ACC112 (cell line): Measurements from ENCODE around the gene SHKBP1.
"Not testable (repeated sequence)": the region's sequence is repeated elsewhere in the genome, so short reads cannot be mapped to it uniquely, and the experiment has no call there.

ENCODE experiments used
- H2AFZ ChIP-seq: fragments of 200-600 bp; sonication (generic); one replicate; pipeline ENCODE4 v1.6.0; 2017; ENCODE audit warnings: antibody characterized with exemption, low read length; ENCODE audit not compliant: unreplicated experiment
- H3K27ac ChIP-seq: fragments of 200-600 bp; sonication (generic); 2 replicates; pipeline ENCODE4 v1.5.1; 2014; ENCODE audit warnings: low read depth, mild to moderate bottlenecking, antibody characterized with exemption, low read length, moderate library complexity
- H3K27me3 ChIP-seq: fragments of 200-600 bp; sonication (generic); 2 replicates; pipeline ENCODE4 v1.6.1; 2014; ENCODE audit warnings: mild to moderate bottlenecking, antibody characterized with exemption, low read length, moderate library complexity, mixed read lengths; ENCODE audit not compliant: insufficient read depth
- H3K36me3 ChIP-seq: fragments of 200-600 bp; sonication (generic); 2 replicates; pipeline ENCODE4 v1.6.1; 2016; ENCODE audit warnings: mild to moderate bottlenecking, antibody characterized with exemption, low read length, moderate library complexity, mixed read lengths; ENCODE audit not compliant: insufficient read depth
- H3K4me1 ChIP-seq: fragments of 200-600 bp; sonication (generic); one replicate; pipeline ENCODE4 v1.6.1; 2016; ENCODE audit warnings: low read length, mixed read lengths; ENCODE audit not compliant: insufficient read depth, unreplicated experiment, control insufficient read depth
- H3K4me3 ChIP-seq: fragments of 200-600 bp; sonication (generic); 2 replicates; pipeline ENCODE4 v1.5.1; 2014; ENCODE audit warnings: mild to moderate bottlenecking, low read depth, low read length
- H3K79me2 ChIP-seq: fragments of 200-600 bp; sonication (generic); one replicate; pipeline ENCODE4 v1.6.0; 2016; ENCODE audit warnings: low read length; ENCODE audit not compliant: control insufficient read depth, unreplicated experiment, insufficient read depth

SHKBP1 gene

GRCh38 chr19:40621283-40621682 lies 44.6 kb downstream of the SHKBP1 start:
- Histone ChIP-seq H3K4me3 (no peak overlapping the region), H3K36me3 (no peaks in the 10 kb centered on the region), H3K27ac (no peak overlapping the region), H3K4me1 (no peaks in the 10 kb centered on the region), H3K79me2 (no peaks in the 10 kb centered on the region), H2AFZ (no peak overlapping the region), H3K27me3 (no peaks in the 10 kb centered on the region)

DNA sequence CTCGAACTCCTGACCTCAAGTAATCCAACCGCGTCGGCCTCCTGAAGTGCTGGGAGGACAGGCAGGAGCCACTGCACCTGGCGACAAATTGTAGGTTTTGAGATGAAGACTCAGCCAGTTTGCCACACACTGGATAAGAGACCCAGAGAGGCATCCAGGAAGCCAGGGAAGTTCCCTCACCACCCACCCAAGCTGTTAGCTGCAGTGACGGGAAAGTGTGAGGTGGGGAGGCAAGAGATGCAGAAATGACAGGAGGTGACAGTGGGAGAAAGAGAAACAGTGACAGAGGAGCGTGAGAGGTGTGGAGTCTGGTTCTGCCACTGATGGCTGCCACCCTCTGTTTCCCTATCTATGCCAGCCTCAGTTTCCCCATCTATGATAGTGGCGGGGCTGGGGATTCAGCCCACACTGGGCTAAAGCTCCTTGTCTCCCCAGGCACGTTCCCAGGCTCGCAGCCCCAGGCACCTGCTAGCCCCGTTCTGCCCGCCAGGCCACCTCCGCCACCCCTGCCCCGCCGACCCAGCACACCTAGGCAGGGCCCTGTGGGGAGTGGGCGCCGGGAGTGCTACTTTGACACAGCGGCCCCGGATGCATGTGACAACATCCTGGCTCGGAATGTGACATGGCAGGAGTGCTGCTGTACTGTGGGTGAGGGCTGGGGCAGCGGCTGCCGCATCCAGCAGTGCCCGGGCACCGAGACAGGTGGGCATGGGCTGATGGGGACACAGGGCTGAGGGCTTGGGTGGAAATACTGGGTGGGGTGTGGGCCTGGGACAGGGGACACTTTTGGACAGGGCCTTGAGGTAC lies 45.5 kb downstream of the SHKBP1 start:
- Histone ChIP-seq H3K36me3 (no peaks in the 10 kb centered on the region), H3K4me1 (no peaks in the 10 kb centered on the region), H3K79me2 (no peaks in the 10 kb centered on the region), H2AFZ (no peak overlapping the region), H3K27ac (no peak overlapping the region), H3K4me3 (no peak overlapping the region), H3K27me3 (no peaks in the 10 kb centered on the region)

GRCh38 chr19:40622773-40623075 lies 46.1 kb downstream of the SHKBP1 start:
- no peaks in the 10 kb centered on the region for H3K27me3 ChIP-seq
- H3K79me2 ChIP-seq, result no peaks in the 10 kb centered on the region
- no peak overlapping the region for H3K27ac ChIP-seq
- no peak overlapping the region for H3K4me3 ChIP-seq
- H3K4me1 ChIP-seq, result no peaks in the 10 kb centered on the region
- H2AFZ ChIP-seq, result no peak overlapping the region
- no peaks in the 10 kb centered on the region for H3K36me3 ChIP-seq

DNA sequence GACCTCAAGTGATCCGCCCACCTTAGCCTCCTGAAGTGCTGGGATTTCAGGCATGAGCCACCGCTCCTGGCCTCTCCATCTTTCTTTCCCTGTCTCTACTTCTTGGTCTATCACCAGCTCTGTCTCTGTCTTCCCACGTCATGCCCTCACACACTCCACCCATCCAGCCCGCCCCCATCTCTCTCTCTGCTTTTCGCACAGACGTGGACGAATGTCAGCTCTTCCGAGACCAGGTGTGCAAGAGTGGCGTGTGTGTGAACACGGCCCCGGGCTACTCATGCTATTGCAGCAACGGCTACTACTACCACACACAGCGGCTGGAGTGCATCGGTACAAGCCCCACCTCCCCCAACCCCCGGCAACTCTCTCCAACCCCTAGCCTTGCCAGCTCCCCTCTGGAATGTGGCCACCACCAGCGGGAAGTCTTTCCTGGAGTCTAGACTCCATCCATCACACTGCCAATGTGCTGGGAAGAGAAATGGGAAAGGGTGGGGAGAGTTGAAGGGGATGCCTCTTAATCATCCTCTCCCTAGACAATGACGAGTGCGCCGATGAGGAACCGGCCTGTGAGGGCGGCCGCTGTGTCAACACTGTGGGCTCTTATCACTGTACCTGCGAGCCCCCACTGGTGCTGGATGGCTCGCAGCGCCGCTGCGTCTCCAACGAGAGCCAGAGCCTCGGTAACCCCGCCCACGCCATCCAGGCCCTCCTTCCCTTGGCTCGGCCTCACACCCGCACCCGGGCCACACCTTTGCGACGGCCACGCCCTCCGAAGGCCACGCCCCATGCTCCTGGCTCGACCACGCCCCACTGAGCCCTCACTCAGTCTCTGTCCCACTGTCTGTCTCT lies 47.0 kb downstream of the SHKBP1 start:
- Histone ChIP-seq H2AFZ (no peak overlapping the region), H3K36me3 (no peaks in the 10 kb centered on the region), H3K27me3 (no peaks in the 10 kb centered on the region), H3K4me3 (no peak overlapping the region), H3K79me2 (no peaks in the 10 kb centered on the region), H3K27ac (no peak overlapping the region), H3K4me1 (no peaks in the 10 kb centered on the region)

DNA sequence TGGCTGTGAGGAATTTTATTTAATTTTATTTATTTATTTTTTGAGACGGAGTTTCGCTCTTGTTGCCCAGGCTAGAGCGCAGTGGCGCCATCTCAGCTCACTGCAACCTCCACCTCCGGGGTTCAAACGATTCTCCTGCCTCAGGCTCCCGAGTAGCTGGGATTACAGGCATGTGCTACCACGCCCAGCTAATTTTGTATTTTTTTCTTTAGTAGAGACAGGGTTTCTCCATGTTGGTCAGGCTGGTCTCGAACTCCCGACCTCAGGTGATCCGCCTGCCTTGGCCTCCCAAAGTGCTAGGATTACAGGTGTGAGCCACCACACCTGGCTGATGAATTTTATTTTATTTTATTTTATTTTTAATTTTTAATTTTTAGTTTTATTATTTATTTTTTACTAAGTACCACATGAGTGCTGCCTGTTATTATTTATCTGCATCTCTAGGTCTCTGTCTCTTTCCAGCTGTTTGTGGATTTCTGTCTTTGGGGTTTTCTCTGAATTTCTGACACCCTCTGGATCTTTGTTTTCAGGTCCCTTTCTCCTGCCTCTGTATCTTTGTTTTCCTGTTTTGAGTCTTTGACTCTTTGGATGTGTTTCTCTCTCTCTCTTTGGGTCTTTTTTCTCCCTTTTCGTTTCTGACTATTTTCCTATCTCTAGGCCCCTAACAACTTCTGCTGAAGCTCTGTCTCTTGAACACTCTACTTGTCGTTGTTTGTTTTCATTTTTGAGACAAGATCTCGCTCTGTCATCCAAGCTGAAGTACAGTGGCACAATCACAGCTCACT lies 47.9 kb downstream of the SHKBP1 start:
- not testable (repeated sequence) for H2AFZ ChIP-seq, H3K4me3 ChIP-seq, H3K4me1 ChIP-seq, H3K27me3 ChIP-seq, H3K79me2 ChIP-seq, H3K36me3 ChIP-seq, H3K27ac ChIP-seq

- no peaks in the 10 kb centered on the region for H3K27me3 ChIP-seq
- H2AFZ ChIP-seq, result no peak overlapping the region
- H3K27ac ChIP-seq, result no peak overlapping the region
- H3K4me3 ChIP-seq, result no peak overlapping the region
- no peaks in the 10 kb centered on the region for H3K4me1 ChIP-seq
- no peaks in the 10 kb centered on the region for H3K79me2 ChIP-seq
- H3K36me3 ChIP-seq, result no peaks in the 10 kb centered on the region
These were observed 48.9 kb downstream of the SHKBP1 start for GRCh38 chr19:40625406-40626120.

DNA sequence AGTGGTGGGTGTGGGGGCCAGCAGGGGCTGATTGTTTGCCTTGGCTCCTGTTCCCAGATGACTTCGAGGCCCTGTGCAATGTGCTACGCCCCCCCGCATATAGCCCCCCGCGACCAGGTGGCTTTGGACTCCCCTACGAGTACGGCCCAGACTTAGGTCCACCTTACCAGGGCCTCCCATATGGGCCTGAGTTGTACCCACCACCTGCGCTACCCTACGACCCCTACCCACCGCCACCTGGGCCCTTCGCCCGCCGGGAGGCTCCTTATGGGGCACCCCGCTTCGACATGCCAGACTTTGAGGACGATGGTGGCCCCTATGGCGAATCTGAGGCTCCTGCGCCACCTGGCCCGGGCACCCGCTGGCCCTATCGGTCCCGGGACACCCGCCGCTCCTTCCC lies 50.2 kb downstream of the SHKBP1 start:
- Histone ChIP-seq H3K27me3 (no peaks in the 10 kb centered on the region), H3K4me3 (no peak overlapping the region), H3K4me1 (no peaks in the 10 kb centered on the region), H3K27ac (no peak overlapping the region), H3K79me2 (no peaks in the 10 kb centered on the region), H3K36me3 (no peaks in the 10 kb centered on the region), H2AFZ (no peak overlapping the region)

DNA sequence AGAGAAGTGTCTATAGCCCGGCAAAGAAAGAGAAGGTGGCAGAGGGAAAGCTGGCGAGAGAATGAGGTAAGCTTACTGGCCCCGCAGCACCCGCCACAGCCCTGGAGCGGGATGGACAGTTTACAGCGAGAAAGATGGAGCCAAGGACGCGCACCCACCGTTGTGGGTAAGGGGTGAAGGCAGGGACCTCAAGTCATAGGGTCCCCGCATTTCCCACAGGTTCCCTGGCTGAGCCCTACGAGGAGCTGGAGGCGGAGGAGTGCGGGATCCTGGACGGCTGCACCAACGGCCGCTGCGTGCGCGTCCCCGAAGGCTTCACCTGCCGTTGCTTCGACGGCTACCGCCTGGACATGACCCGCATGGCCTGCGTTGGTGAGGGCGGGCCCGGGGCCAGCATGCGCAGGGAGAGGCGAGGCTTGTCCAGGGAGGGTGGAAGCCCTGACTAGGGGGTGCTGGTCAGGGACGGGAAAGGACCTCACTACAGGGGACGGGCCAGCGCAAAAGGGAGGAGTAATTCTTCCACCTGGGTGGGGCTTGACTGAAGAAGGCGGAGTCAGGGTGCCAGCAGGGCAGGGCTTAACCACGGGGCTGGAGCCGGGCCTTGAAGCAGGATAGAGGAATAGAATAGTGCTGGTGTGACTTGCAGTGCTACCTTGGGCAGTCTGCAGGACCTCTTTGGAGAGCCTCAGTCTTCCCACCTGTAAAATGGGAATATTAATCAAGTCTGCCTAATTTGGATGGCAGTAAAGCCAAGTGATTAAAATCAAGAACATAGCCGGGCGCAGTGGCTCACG lies 51.0 kb downstream of the SHKBP1 start:
- H3K27me3 ChIP-seq, result no peaks in the 10 kb centered on the region
- H3K4me3 ChIP-seq, result no peak overlapping the region
- H2AFZ ChIP-seq, result no peak overlapping the region
- H3K4me1 ChIP-seq, result no peaks in the 10 kb centered on the region
- H3K36me3 ChIP-seq, result no peaks in the 10 kb centered on the region
- H3K27ac ChIP-seq, result no peak overlapping the region
- no peaks in the 10 kb centered on the region for H3K79me2 ChIP-seq

GRCh38 chr19:40629346-40629745 lies 52.7 kb downstream of the SHKBP1 start:
- Histone ChIP-seq H3K36me3 (no peaks in the 10 kb centered on the region), H3K27me3 (no peaks in the 10 kb centered on the region), H2AFZ (no peak overlapping the region), H3K27ac (no peak overlapping the region), H3K79me2 (no peaks in the 10 kb centered on the region), H3K4me1 (peaks cover 7% of the 10 kb centered on the region), H3K4me3 (no peak overlapping the region)
